CD4-positive, alpha-beta T cell treated with Interleukin-6 at 100 ng/mL for 8 hours (primary cell): Measurements from ENCODE around the gene TM4SF4.

Experiments
- DNase-seq: peaks from one replicate; pipeline ENCODE4 v3.0.0-alpha.2; 2020; ENCODE audit warnings: mixed read lengths, low spot score

The TM4SF4 gene

GRCh38 chr3:149512073-149512782 is 37.7 kb downstream of the TM4SF4 start:
- DNase-seq = no peak

GRCh38 chr3:149514471-149514870 is 40.0 kb downstream of the TM4SF4 start:
- no peak for DNase-seq

- DNase-seq = no peak
Measured at GRCh38 chr3:149515249-149515648, 40.8 kb downstream of the TM4SF4 start.

GRCh38 chr3:149516920-149517319 is 42.4 kb downstream of the TM4SF4 start:
- no peak for DNase-seq

- no peak for DNase-seq
Measured at GRCh38 chr3:149519912-149520311, 45.4 kb downstream of the TM4SF4 start.

- DNase-seq = no peak
Measured at GRCh38 chr3:149523512-149524299, 49.2 kb downstream of the TM4SF4 start.

GRCh38 chr3:149527531-149528339 is 53.2 kb downstream of the TM4SF4 start:
- DNase-seq = no peak

GRCh38 chr3:149528340-149528650 is 53.8 kb downstream of the TM4SF4 start:
- no peak for DNase-seq

GRCh38 chr3:149529099-149529498 is 54.6 kb downstream of the TM4SF4 start:
- no peak for DNase-seq

- no peak for DNase-seq
Measured at GRCh38 chr3:149532489-149533180, 58.1 kb downstream of the TM4SF4 start.

GRCh38 chr3:149534082-149534481 is 59.6 kb downstream of the TM4SF4 start:
- DNase-seq = no peak

GRCh38 chr3:149534671-149535332 is 60.3 kb downstream of the TM4SF4 start:
- DNase-seq = no peak

- no peak for DNase-seq
Measured at GRCh38 chr3:149535333-149535685, 60.8 kb downstream of the TM4SF4 start.

- no peak for DNase-seq
Measured at GRCh38 chr3:149536429-149536828, 61.9 kb downstream of the TM4SF4 start.

GRCh38 chr3:149538371-149538770 is 63.9 kb downstream of the TM4SF4 start:
- DNase-seq = no peak

GRCh38 chr3:149541091-149541491 is 66.6 kb downstream of the TM4SF4 start:
- DNase-seq = no peak

- DNase-seq = no peak
Measured at GRCh38 chr3:149542375-149543312, 68.1 kb downstream of the TM4SF4 start.

- no peak for DNase-seq
Measured at GRCh38 chr3:149545049-149545448, 70.6 kb downstream of the TM4SF4 start.

GRCh38 chr3:149547413-149547812 is 72.9 kb downstream of the TM4SF4 start:
- no peak for DNase-seq

GRCh38 chr3:149547954-149548668 is 73.6 kb downstream of the TM4SF4 start:
- DNase-seq = no peak
